GM12878 (cell line): ENCODE measurements around the gene MMRN2. TPM values are rescaled to one million over a fixed set of nuclear protein-coding genes. Genes with fewer than 3 reads are reported as not detected.
"Not testable (repeated sequence)": the region's sequence is repeated elsewhere in the genome, so short reads cannot be mapped to it uniquely, and the experiment has no call there.

ENCODE experiments used
- ATAC-seq: fragments of 200-7000 bp; cut with Tn5 transposase; 3 replicates; pipeline ENCODE4 v1.9.1; 2020; ENCODE audit warnings: mild to moderate bottlenecking, moderate library complexity
- BruUV-seq: library from RNA; stranded (reverse); fragments of 400-500 nt; replicated peaks from 2 replicates; lab custom pipeline; 2021; lab: Mats Ljungman, UMichigan
- CTCF ChIA-PET: fragments of 300-600 bp; sonication (Branson Sonifier 250); formaldehyde crosslinking; extraction: SDS; loops from one replicate; lab custom pipeline; 2021; ENCODE audit warnings: inconsistent platforms; lab: Yijun Ruan, JAX
- POLR2A ChIA-PET: fragments of 350-600 bp; formaldehyde crosslinking; extraction: SDS; loops from one replicate; lab custom pipeline; 2021; ENCODE audit warnings: inconsistent platforms; lab: Charles Lee
- RAD21 ChIA-PET: fragments of 300-600 bp; sonication (Branson Sonifier 250); formaldehyde crosslinking; loops from one replicate; lab custom pipeline; 2023; ENCODE audit warnings: antibody characterized with exemption; ENCODE audit not compliant: unreplicated experiment; lab: Charles Lee
- SMC1A ChIA-PET: fragments of 300-600 bp; sonication (Branson Sonifier 250); formaldehyde crosslinking; loops from one replicate; lab custom pipeline; 2023; ENCODE audit not compliant: unreplicated experiment, uncharacterized antibody; lab: Charles Lee
- DNase-seq: peaks from one replicate; pipeline ENCODE4 v3.0.0-alpha.2; 2011; ENCODE audit warnings: low read depth, low spot score
- FAIRE-seq: peaks from 3 replicates; lab custom pipeline; 2011; peaks lifted over from hg19 to GRCh38; lab: Jason Lieb, UNC
- H2AFZ ChIP-seq: 2 replicates; pipeline ENCODE4 v1.6.0; 2011; ENCODE audit warnings: low read depth, low read length, control low read depth; ENCODE audit not compliant: control insufficient read depth
- H3K27ac ChIP-seq: 2 replicates; pipeline ENCODE4 v1.5.1; 2011; ENCODE audit warnings: control low read depth; ENCODE audit not compliant: control insufficient read depth, insufficient read depth
- H3K27me3 ChIP-seq, 2 experiments: replicated peaks in 1 of 2; 2 replicates each; pipeline versions ENCODE4 v1.6.0 to v1.6.1; 2011; ENCODE audit warnings: low read length in 1 of 2; ENCODE audit not compliant: control insufficient read depth in 2 of 2, insufficient read depth in 2 of 2
- H3K36me3 ChIP-seq, 2 experiments: 2 replicates each; pipeline ENCODE4 v1.5.1; 2011; ENCODE audit warnings: low read length in 1 of 2; ENCODE audit not compliant: control insufficient read depth in 2 of 2, insufficient read depth in 2 of 2
- H3K4me1 ChIP-seq: 2 replicates; pipeline ENCODE4 v1.6.1; 2011; ENCODE audit warnings: mild to moderate bottlenecking, low read length, moderate library complexity, mixed read lengths; ENCODE audit not compliant: control insufficient read depth, insufficient read depth
- H3K4me2 ChIP-seq: 2 replicates; pipeline ENCODE4 v1.6.0; 2011; ENCODE audit warnings: control low read depth; ENCODE audit not compliant: control insufficient read depth, insufficient read depth
- H3K4me3 ChIP-seq: fragments of 200-600 bp; sonication (generic); 2 replicates; pipeline ENCODE4 v1.5.1; 2016
- H3K79me2 ChIP-seq: 2 replicates; pipeline ENCODE4 v1.6.0; 2011; ENCODE audit warnings: low read length; ENCODE audit not compliant: control insufficient read depth, insufficient read depth
- H3K9ac ChIP-seq: 2 replicates; pipeline ENCODE4 v1.8.0; 2011; ENCODE audit warnings: low read length, control low read depth, mixed read lengths; ENCODE audit not compliant: control insufficient read depth, insufficient read depth
- H3K9me3 ChIP-seq: replicated peaks from 3 replicates; pipeline ENCODE4 v1.5.1; 2011; ENCODE audit warnings: mild to moderate bottlenecking, low read length; ENCODE audit not compliant: control insufficient read depth, insufficient read depth
- H4K20me1 ChIP-seq: 2 replicates; pipeline ENCODE4 v1.6.0; 2011; ENCODE audit not compliant: control insufficient read depth, insufficient read depth
- ELK1 ChIP-seq: IDR thresholded peaks from 2 replicates; pipeline ENCODE4 v1.6.1; 2012; ENCODE audit warnings: low read depth, low read length, improper control_type of control experiment
- HSF1 ChIP-seq: fragments of 150-350 bp; IDR thresholded peaks from 2 replicates; pipeline ENCODE4 v1.6.1; 2014; ENCODE audit warnings: mild to moderate bottlenecking, low read depth, low read length
- RB1 ChIP-seq: fragments of 450-650 bp; formaldehyde crosslinking; IDR thresholded peaks from 2 replicates; pipeline ENCODE4 v1.6.1; 2017; ENCODE audit warnings: mild to moderate bottlenecking, borderline replicate concordance
- SMAD5 ChIP-seq: IDR thresholded peaks from 2 replicates; pipeline ENCODE4 v1.6.1; 2016; ENCODE audit warnings: antibody characterized with exemption, low read depth
- WGBS: methylation state at CpG from one replicate; pipeline ENCODE4 v1.1.6; 2016; ENCODE audit warnings: low lambda C conversion rate; ENCODE audit not compliant: insufficient replicate concordance, insufficient coverage; ENCODE audit errors: missing lambda C conversion rate; 5-methylcytosine and 5-hydroxymethylcytosine counted together
- in situ Hi-C: fragments of 300-500 bp; cut with MboI; formaldehyde crosslinking; loops from 9 replicates; pipeline ENCODE4 v1.14.3; 2018; ENCODE audit warnings: mixed read lengths
- intact Hi-C: fragments of 100-400 bp; cut with micrococcal nuclease; formaldehyde crosslinking; loops from one replicate; pipeline ENCODE4 v1.14.2; 2022; ENCODE audit not compliant: unreplicated experiment
- polyA plus RNA-seq, 11 experiments: library from polyadenylated mRNA; depleted of rRNA in 4 of 11; unstranded in 6 of 11; stranded (reverse) in 5 of 11; fragments of >200 nt; fragmentation: Nextera tagmentation in 4 of 11; fragmentation: Illumina TruSeq in 1 of 11; extraction: Ambion mirVana in 4 of 11; extraction: Trizol in 1 of 11; gene quantifications; 1 replicate in 1 of 11; 2 replicates in 10 of 11; pipeline versions ENCODE4 v1.2.1 to v1.2.3, GENCODE V29; 2011 to 2016; ENCODE audit warnings: inconsistent platforms in 2 of 11, missing spikeins in 2 of 11, low read depth in 1 of 11
- total RNA-seq, 4 experiments: library from RNA; depleted of rRNA in 3 of 4; stranded (reverse); fragments of >200 nt in 3 of 4; fragmentation: Illumina TruSeq in 1 of 4; extraction: Trizol in 1 of 4; gene quantifications; 2 replicates each; pipeline versions ENCODE4 v1.2.1 to v1.2.3, GENCODE V29; 2013 to 2021

MMRN2 gene
- total and polyA plus RNA-seq, 10 of the 15 experiments (the other 5 are each of a cell fraction or from before 2014, with no cell fraction given), result 0.09 to 1.0 (median 0.54) TPM; not detected in 3

GRCh38 chr10:86953747-86954680 is 3.4 kb downstream of the MMRN2 start:
- H4K20me1 ChIP-seq, result no peaks in the 10 kb centered on the region
- ChIA-PET RAD21 (no interaction called here), SMC1A (no interaction called here), POLR2A (no interaction called here), CTCF (no interaction called here)
- no peaks in the 10 kb centered on the region for H3K27me3 ChIP-seq
- intact Hi-C loops, result no loop called here
- H3K4me1 ChIP-seq, result peaks cover 3% of the 10 kb centered on the region; the same call in 1 of the 2 replicates
- no peak for FAIRE-seq
- no TSS peak for BruUV-seq
- in situ Hi-C loops, result no loop called here
- DNase-seq, result no peak
- TF ChIP-seq ELK1 (no peak), SMAD5 (no peak), RB1 (no peak), HSF1 (no peak)
- no peak overlapping the region for H3K4me2 ChIP-seq
- H3K36me3 ChIP-seq, result no peaks in the 10 kb centered on the region
- H3K27ac ChIP-seq, result no peak overlapping the region
- ATAC-seq, result no peak
- H3K4me3 ChIP-seq, result no peak overlapping the region
- H2AFZ ChIP-seq, result no peak overlapping the region
- H3K9ac ChIP-seq, result no peak overlapping the region
- WGBS, result 33% methylated on average over 12 of the region's 15 CpGs
- no peaks in the 10 kb centered on the region for H3K79me2 ChIP-seq
- no peaks in the 10 kb centered on the region; the same call in 2 of the 3 replicates for H3K9me3 ChIP-seq

- POLR2A ChIA-PET, H3K79me2 ChIP-seq, in situ Hi-C loops, H3K36me3 ChIP-seq, H2AFZ ChIP-seq, H3K27me3 ChIP-seq, H3K4me1 ChIP-seq, intact Hi-C loops, H4K20me1 ChIP-seq, DNase-seq, H3K4me2 ChIP-seq, ATAC-seq, H3K4me3 ChIP-seq, FAIRE-seq, H3K27ac ChIP-seq, H3K9ac ChIP-seq, CTCF ChIA-PET, RAD21 ChIA-PET, H3K9me3 ChIP-seq, BruUV-seq: not testable (repeated sequence)
- SMC1A ChIA-PET, result interaction anchor here (1.7 kb wide), 1 partner anchor 12 kb away, joined by 4 read pairs; no protein-coding TSS in a partner anchor
- 88% methylated on average over 10 of the region's 10 CpGs for whole genome bisulfite sequencing
Observed at GRCh38 chr10:86952697-86953096, 4.7 kb downstream of the MMRN2 start.
